Measurements from ENCODE around the gene FHL5.
A peak's percentile ranks its signal among the peaks of the same experiment; 100 is the strongest.
"Not testable (repeated sequence)": the region's sequence is repeated elsewhere in the genome, so short reads cannot be mapped to it uniquely, and the experiment has no call there.

The FHL5 gene

GRCh38 chr6:96611342-96611991, 48.5 kb downstream of the FHL5 start:
- no peak for DNase-seq (ENCODE audit: low spot score)

GRCh38 chr6:96613291-96613999, 50.5 kb downstream of the FHL5 start:
- DNase-seq (ENCODE audit: low spot score): no peak

- DNase-seq (ENCODE audit: low spot score): no peak
Measured at GRCh38 chr6:96620851-96621250, 57.9 kb downstream of the FHL5 start.

- no peak for DNase-seq (ENCODE audit: low spot score)
Measured at GRCh38 chr6:96621983-96622382, 59.1 kb downstream of the FHL5 start.

- DNase-seq (ENCODE audit: low spot score): no peak
Measured at GRCh38 chr6:96624957-96625356, 62.0 kb downstream of the FHL5 start.

- DNase-seq (ENCODE audit: low spot score): peak; percentile 16
Measured at GRCh38 chr6:96626759-96627364, 63.9 kb downstream of the FHL5 start.

- no peak for DNase-seq (ENCODE audit: low spot score)
Measured at GRCh38 chr6:96631248-96631647, 68.3 kb downstream of the FHL5 start.

- DNase-seq (ENCODE audit: low spot score): not testable (repeated sequence)
Measured at GRCh38 chr6:96637979-96638378, 75.1 kb downstream of the FHL5 start.

GRCh38 chr6:96645106-96645505, 82.2 kb downstream of the FHL5 start:
- no peak for DNase-seq (ENCODE audit: low spot score)

- DNase-seq (ENCODE audit: low spot score): no peak
Measured at GRCh38 chr6:96649926-96650325, 87.0 kb downstream of the FHL5 start.

GRCh38 chr6:96651816-96652215, 88.9 kb downstream of the FHL5 start:
- no peak for DNase-seq (ENCODE audit: low spot score)

- DNase-seq (ENCODE audit: low spot score): no peak
Measured at GRCh38 chr6:96652552-96652951, 89.6 kb downstream of the FHL5 start.

- DNase-seq (ENCODE audit: low spot score): no peak
Measured at GRCh38 chr6:96653181-96653580, 90.3 kb downstream of the FHL5 start.

GRCh38 chr6:96656567-96656966, 93.6 kb downstream of the FHL5 start:
- no peak for DNase-seq (ENCODE audit: low spot score)

GRCh38 chr6:96657344-96657743, 94.4 kb downstream of the FHL5 start:
- no peak for DNase-seq (ENCODE audit: low spot score)

- DNase-seq (ENCODE audit: low spot score): no peak
Measured at GRCh38 chr6:96659084-96659845, 96.3 kb downstream of the FHL5 start.
